Naive thymus-derived CD4-positive, alpha-beta T cell (primary cell): Measurements from ENCODE around the gene RAD51B. TPM values are rescaled to one million over a fixed set of nuclear protein-coding genes. Genes with fewer than 3 reads are reported as not detected.
"Not testable (repeated sequence)": the region's sequence is repeated elsewhere in the genome, so short reads cannot be mapped to it uniquely, and the experiment has no call there.

ENCODE experiments used
- ATAC-seq: fragments of 150-1000 bp; cut with Tn5 transposase; 2 replicates; pipeline ENCODE4 v1.10.0; 2021; ENCODE audit warnings: mild to moderate bottlenecking, moderate library complexity
- CTCF ChIA-PET: fragments of 350-600 bp; sonication (Branson Sonifier 250); formaldehyde crosslinking; loops from one replicate; lab custom pipeline; 2021; ENCODE audit warnings: antibody characterized with exemption; lab: Charles Lee
- POLR2A ChIA-PET: fragments of 350-600 bp; sonication (Branson Sonifier 250); formaldehyde crosslinking; loops from one replicate; lab custom pipeline; 2021; ENCODE audit warnings: antibody characterized with exemption, inconsistent platforms; lab: Charles Lee
- DNase-seq, 9 donors: peaks; one replicate each; pipeline versions ENCODE4 v3.0.0 to v3.0.0-alpha.2; 2020 to 2022; ENCODE audit warnings: mixed read lengths in 1 of 9
- H3K27ac ChIP-seq: one replicate; pipeline ENCODE4 v1.7.0; 2013; ENCODE audit warnings: mild to moderate bottlenecking, low read depth, low read length, moderate library complexity
- H3K27me3 ChIP-seq, 2 donors: one replicate each; pipeline ENCODE4 v1.7.0; 2013; ENCODE audit warnings: low read length in 2 of 2, mild to moderate bottlenecking in 2 of 2, moderate library complexity in 2 of 2; ENCODE audit not compliant: control insufficient read depth in 2 of 2, insufficient read depth in 2 of 2
- H3K36me3 ChIP-seq, 3 experiments: 1 replicate in 2 of 3; 2 replicates in 1 of 3; pipeline ENCODE4 v1.7.0; 2013; ENCODE audit warnings: low read length in 3 of 3, mild to moderate bottlenecking in 3 of 3, moderate library complexity in 1 of 3; ENCODE audit not compliant: insufficient read depth in 3 of 3, control insufficient read depth in 2 of 3
- H3K4me1 ChIP-seq, 2 donors: one replicate each; pipeline ENCODE4 v1.7.0; 2013; ENCODE audit warnings: low read length in 2 of 2, mild to moderate bottlenecking in 2 of 2, moderate library complexity in 1 of 2; ENCODE audit not compliant: control insufficient read depth in 2 of 2, insufficient read depth in 2 of 2
- H3K4me3 ChIP-seq: 2 replicates; pipeline ENCODE4 v1.7.0; 2013; ENCODE audit warnings: mild to moderate bottlenecking, low read length
- H3K9me3 ChIP-seq, 3 experiments: 1 replicate in 2 of 3; 2 replicates in 1 of 3; pipeline ENCODE4 v1.7.0; 2013; ENCODE audit warnings: low read length in 3 of 3; ENCODE audit not compliant: control insufficient read depth in 2 of 3
- H3K27ac Mint-ChIP-seq, 9 donors: one replicate each; pipeline ENCODE4 v1.8.0; 2020 to 2022; ENCODE audit warnings: mixed read lengths in 9 of 9, mild to moderate bottlenecking in 8 of 9, moderate library complexity in 5 of 9, inconsistent platforms in 2 of 9
- H3K27me3 Mint-ChIP-seq, 5 donors: one replicate each; pipeline ENCODE4 v1.8.0; 2021 to 2022; ENCODE audit warnings: mixed read lengths in 5 of 5, mild to moderate bottlenecking in 1 of 5
- H3K36me3 Mint-ChIP-seq, 5 donors: one replicate each; pipeline ENCODE4 v1.8.0; 2020 to 2022; ENCODE audit warnings: mixed read lengths in 5 of 5, mild to moderate bottlenecking in 3 of 5, inconsistent platforms in 1 of 5
- H3K4me1 Mint-ChIP-seq, 7 donors: one replicate each; pipeline ENCODE4 v1.8.0; 2020 to 2022; ENCODE audit warnings: mixed read lengths in 7 of 7, mild to moderate bottlenecking in 3 of 7, inconsistent platforms in 1 of 7
- H3K4me3 Mint-ChIP-seq, 10 donors: one replicate each; pipeline ENCODE4 v1.8.0; 2020 to 2022; ENCODE audit warnings: mild to moderate bottlenecking in 10 of 10, mixed read lengths in 10 of 10, moderate library complexity in 6 of 10, inconsistent platforms in 2 of 10
- H3K9me3 Mint-ChIP-seq, 11 donors: one replicate each; pipeline ENCODE4 v1.8.0; 2020 to 2022; ENCODE audit warnings: mixed read lengths in 11 of 11, mild to moderate bottlenecking in 4 of 11, inconsistent platforms in 1 of 11, moderate library complexity in 1 of 11
- intact Hi-C, 2 donors: fragments of 100-400 bp; cut with micrococcal nuclease; formaldehyde crosslinking; loops; one replicate each; pipeline ENCODE4 v1.15.1; 2023
- polyA plus RNA-seq, 2 donors: library from polyadenylated mRNA; unstranded; fragments of 300-500 nt; fragmentation: Illumina TruSeq; gene quantifications; one replicate each; pipeline ENCODE4 v1.2.3, GENCODE V29; 2021
- total RNA-seq, 6 experiments: library from RNA in 5 of 6; stranded (reverse) in 5 of 6; gene quantifications; 1 replicate in 5 of 6; 2 replicates in 1 of 6; pipeline ENCODE4 v1.2.3 and lab custom pipeline; 2021 to 2026

RAD51B gene
- total and polyA plus RNA-seq, 7 experiments from 2014 or later, result 15.0 to 42.2 (median 28.8) TPM

DNA sequence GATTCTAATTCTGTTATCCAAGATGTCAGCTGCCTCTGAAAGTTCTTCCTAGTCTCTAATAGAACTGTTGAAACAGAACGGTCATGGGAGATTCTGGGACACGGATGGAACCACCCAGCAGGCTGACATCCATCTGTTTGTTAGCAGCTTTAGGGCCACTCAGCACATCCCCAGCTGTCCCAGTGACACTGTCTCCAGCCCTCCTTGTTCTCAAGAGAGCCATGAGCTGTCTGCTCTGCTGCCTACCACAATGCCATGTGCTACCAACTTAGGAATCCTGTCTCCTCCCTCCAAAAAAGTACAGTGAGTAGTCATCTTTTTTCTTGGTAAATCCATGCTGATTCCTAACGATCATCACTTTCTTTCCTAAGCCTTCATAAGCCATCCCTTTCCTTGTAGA is 842.8 kb downstream of the RAD51B start:
- H3K4me3 Mint-ChIP-seq, result no peak overlapping the region
- DNase-seq, result peak in 1 of 9 donors; percentile 9

GRCh38 chr14:68662826-68663225 is 843.2 kb downstream of the RAD51B start:
- peak in 1 of 9 donors; percentile 17 for DNase-seq
- H3K9me3 Mint-ChIP-seq, H3K27me3 Mint-ChIP-seq, POLR2A ChIA-PET, H3K9me3 ChIP-seq, H3K27ac ChIP-seq, H3K36me3 Mint-ChIP-seq, H3K36me3 ChIP-seq, H3K27me3 ChIP-seq, ATAC-seq: not testable (repeated sequence)
- H3K4me3 Mint-ChIP-seq, result peak overlapping the region in 1 of 10 donors; percentile 82
- Histone ChIP-seq H3K4me1 (peaks cover 0 to 24% of the 10 kb centered on the region in 2 donors), H3K4me3 (peak overlapping the region; percentile 25)
- peak overlapping the region in 3 of 9 donors; percentile 62 to 79 (median 71) for H3K27ac Mint-ChIP-seq
- intact Hi-C loops, result loop anchor here in 1 of 2 donors (5.0 kb wide), 1 partner anchor 124 kb away; no protein-coding TSS in a partner anchor
- CTCF ChIA-PET, result interaction anchor here (1.0 kb wide), 1 partner anchor 154 kb away, joined by 3 read pairs; no protein-coding TSS in a partner anchor
- H3K4me1 Mint-ChIP-seq, result peaks cover 18 to 53% (median 27%) of the 10 kb centered on the region in 7 donors

More for the DNA sequence above, 842.8 kb downstream of the RAD51B start:
- H3K9me3 Mint-ChIP-seq, result peaks cover 0 to 6% (median 0%) of the 10 kb centered on the region in 11 donors
- H3K36me3 Mint-ChIP-seq, result peaks cover 0 to 6% (median 0%) of the 10 kb centered on the region in 5 donors
- intact Hi-C loops, result loop anchor here in 1 of 2 donors (5.0 kb wide), 1 partner anchor 125 kb away; no protein-coding TSS in a partner anchor
- CTCF ChIA-PET, result interaction anchor here (1.0 kb wide), 1 partner anchor 154 kb away, joined by 3 read pairs; no protein-coding TSS in a partner anchor
- ATAC-seq, result no peak
- H3K27me3 ChIP-seq, result no peaks in the 10 kb centered on the region
- no peak overlapping the region for H3K27ac ChIP-seq
- H3K4me1 Mint-ChIP-seq, result peaks cover 18 to 50% (median 27%) of the 10 kb centered on the region in 7 donors
- no peaks in the 10 kb centered on the region for H3K9me3 ChIP-seq
- H3K27me3 Mint-ChIP-seq, result peaks cover 0 to 4% (median 0%) of the 10 kb centered on the region in 5 donors
- H3K36me3 ChIP-seq, result no peaks in the 10 kb centered on the region
- POLR2A ChIA-PET, result no interaction called here
- H3K4me1 ChIP-seq, result peaks cover 0 to 24% of the 10 kb centered on the region in 2 donors
- no peak overlapping the region for H3K4me3 ChIP-seq
- H3K27ac Mint-ChIP-seq, result no peak overlapping the region

DNA sequence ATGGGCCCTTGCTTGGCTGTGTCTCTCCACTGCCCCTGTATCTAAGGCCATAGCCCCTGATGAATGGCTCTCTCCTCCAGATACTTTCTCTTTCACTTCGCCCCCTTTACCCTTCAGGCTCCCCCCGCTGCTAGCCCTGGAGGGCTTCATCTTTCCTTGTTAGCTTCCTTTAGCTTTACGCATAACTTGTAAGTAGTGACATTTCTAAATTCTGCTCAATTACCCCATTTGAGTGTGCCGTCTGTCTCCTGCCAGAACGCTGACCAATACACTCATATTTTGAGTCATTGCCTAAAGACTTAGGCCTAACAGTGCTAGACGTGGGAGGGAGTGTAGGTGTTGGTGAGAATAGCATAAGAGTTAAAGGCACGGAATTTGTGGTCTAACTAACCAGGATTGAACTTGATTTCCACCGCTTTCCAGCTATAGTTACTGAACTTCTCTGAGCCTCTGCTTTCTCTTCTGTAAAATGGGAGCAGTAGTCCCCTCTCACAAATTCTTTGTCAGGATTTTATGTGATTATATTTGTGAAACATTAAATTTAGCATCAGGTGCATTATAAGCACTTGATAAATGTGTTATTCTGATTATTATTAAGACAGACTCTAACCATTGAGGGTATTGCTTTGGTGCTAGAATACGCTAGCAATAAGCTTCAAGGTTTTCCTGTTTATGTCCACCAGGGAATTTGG is 844.0 kb downstream of the RAD51B start:
- CTCF ChIA-PET, result interaction anchor here (1.0 kb wide), 1 partner anchor 153 kb away, joined by 3 read pairs; no protein-coding TSS in a partner anchor
- Mint-ChIP-seq H3K9me3 (peaks cover 0 to 6% (median 0%) of the 10 kb centered on the region in 11 donors), H3K36me3 (peaks cover 0 to 6% (median 0%) of the 10 kb centered on the region in 5 donors), H3K27me3 (peaks cover 0 to 4% (median 0%) of the 10 kb centered on the region in 5 donors), H3K27ac (peak overlapping the region in 5 of 9 donors; percentile 8 to 79 (median 62)), H3K4me3 (peak overlapping the region in 9 of 10 donors; percentile 21 to 82 (median 30)), H3K4me1 (peaks cover 18 to 53% (median 27%) of the 10 kb centered on the region in 7 donors)
- intact Hi-C loops, result loop anchor here in 1 of 2 donors (5.0 kb wide), 1 partner anchor 124 kb away; no protein-coding TSS in a partner anchor
- POLR2A ChIA-PET, result interaction anchor here (0.7 to 1.6 kb wide), 2 partner anchors 26 to 410 kb away, joined by 4 to 8 read pairs; no protein-coding TSS in a partner anchor
- peak overlapping the region; percentile 25 for H3K4me3 ChIP-seq
- ATAC-seq (peak; percentile 34), DNase-seq (peak in 1 of 9 donors; percentile 63)
- H3K27ac ChIP-seq, result no peak overlapping the region
- peaks cover 0 to 24% of the 10 kb centered on the region in 2 donors for H3K4me1 ChIP-seq
- H3K9me3 ChIP-seq, result no peaks in the 10 kb centered on the region
- H3K36me3 ChIP-seq, result no peaks in the 10 kb centered on the region
- no peaks in the 10 kb centered on the region for H3K27me3 ChIP-seq

DNA sequence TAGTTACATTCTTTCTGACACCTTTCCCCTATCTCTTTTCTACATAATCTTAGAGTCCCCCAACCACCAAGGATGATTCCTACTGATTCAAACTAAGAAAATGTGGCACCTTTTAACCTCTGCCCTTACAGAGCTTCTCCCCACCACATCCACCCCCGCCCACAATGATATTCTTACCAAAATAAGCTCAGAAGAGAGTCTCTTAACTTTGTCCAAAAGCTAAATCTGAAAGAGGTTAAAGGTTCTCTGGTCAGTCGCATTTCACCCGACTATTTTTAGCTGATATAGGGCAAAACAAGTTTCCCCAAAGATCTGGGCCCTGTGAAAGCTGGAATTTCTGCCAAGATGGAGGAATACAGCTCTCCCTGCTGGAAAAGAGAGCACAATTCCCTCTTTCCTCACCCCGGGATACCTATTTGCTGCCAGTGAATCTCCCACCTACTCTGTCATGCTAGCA is 844.7 kb downstream of the RAD51B start:
- H3K27ac Mint-ChIP-seq, result peak overlapping the region in 3 of 9 donors; percentile 28 to 58 (median 34)
- ChIA-PET CTCF (no interaction called here), POLR2A (interaction anchor here (0.7 to 1.6 kb wide), 2 partner anchors 26 to 411 kb away, joined by 4 to 8 read pairs; no protein-coding TSS in a partner anchor)
- no peaks in the 10 kb centered on the region for H3K9me3 ChIP-seq
- H3K27me3 ChIP-seq, result no peaks in the 10 kb centered on the region
- intact Hi-C loops, result loop anchor here in 1 of 2 donors (5.0 kb wide), 1 partner anchor 123 kb away; no protein-coding TSS in a partner anchor
- peaks cover 0 to 24% of the 10 kb centered on the region in 2 donors for H3K4me1 ChIP-seq
- H3K4me3 ChIP-seq, result no peak overlapping the region
- H3K27ac ChIP-seq, result no peak overlapping the region
- ATAC-seq, result no peak
- H3K27me3 Mint-ChIP-seq, result peaks cover 0 to 4% (median 0%) of the 10 kb centered on the region in 5 donors
- H3K4me3 Mint-ChIP-seq, result peak overlapping the region in 1 of 10 donors; percentile 31
- no peaks in the 10 kb centered on the region for H3K36me3 ChIP-seq
- H3K36me3 Mint-ChIP-seq, result peaks cover 0 to 6% (median 0%) of the 10 kb centered on the region in 5 donors
- peaks cover 0 to 6% (median 0%) of the 10 kb centered on the region in 11 donors for H3K9me3 Mint-ChIP-seq
- no peak for DNase-seq
- peaks cover 18 to 53% (median 27%) of the 10 kb centered on the region in 7 donors for H3K4me1 Mint-ChIP-seq

GRCh38 chr14:68665131-68665530 is 845.6 kb downstream of the RAD51B start:
- Mint-ChIP-seq H3K9me3 (peaks cover 0 to 6% (median 0%) of the 10 kb centered on the region in 11 donors), H3K27me3 (peaks cover 0 to 4% (median 0%) of the 10 kb centered on the region in 5 donors)

DNA sequence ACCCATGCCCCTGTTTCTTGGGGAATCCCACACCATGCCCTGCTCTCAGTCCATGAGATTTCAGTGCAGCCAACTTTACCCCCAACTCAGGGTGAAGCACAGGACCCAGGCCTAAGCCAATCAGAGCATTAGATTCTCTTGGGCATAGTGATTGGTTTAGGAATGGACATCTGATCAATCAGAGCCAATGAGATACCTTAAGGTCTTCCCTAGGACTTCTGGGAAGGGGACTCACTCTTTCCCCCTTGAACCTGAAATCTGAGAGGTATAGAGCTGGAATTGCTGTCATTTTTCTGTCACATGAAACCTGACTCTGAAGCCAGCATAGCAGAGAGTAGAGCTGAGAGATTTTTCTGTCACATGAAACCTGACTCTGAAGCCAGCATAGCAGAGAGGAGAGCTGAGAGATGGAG is 846.2 kb downstream of the RAD51B start:
- H3K4me3 Mint-ChIP-seq, result peak overlapping the region in 1 of 10 donors; percentile 1
- Histone ChIP-seq H3K27me3 (no peaks in the 10 kb centered on the region), H3K27ac (no peak overlapping the region), H3K4me1 (peaks cover 0 to 24% of the 10 kb centered on the region in 2 donors), H3K36me3 (no peaks in the 10 kb centered on the region), H3K4me3 (no peak overlapping the region), H3K9me3 (no peaks in the 10 kb centered on the region)
- peaks cover 22 to 53% (median 27%) of the 10 kb centered on the region in 7 donors for H3K4me1 Mint-ChIP-seq
- intact Hi-C loops, result no loop called here
- peaks cover 0 to 7% (median 0%) of the 10 kb centered on the region in 11 donors for H3K9me3 Mint-ChIP-seq
- no peak for DNase-seq
- CTCF ChIA-PET, result interaction anchor here (0.7 kb wide), 1 partner anchor 9 kb away, joined by 3 read pairs; no protein-coding TSS in a partner anchor
- POLR2A ChIA-PET, result interaction anchor here (1.0 kb wide), 1 partner anchor 382 kb away, joined by 3 read pairs; no protein-coding TSS in a partner anchor
- peaks cover 0 to 2% (median 0%) of the 10 kb centered on the region in 5 donors for H3K27me3 Mint-ChIP-seq
- H3K36me3 Mint-ChIP-seq, result peaks cover 0 to 6% (median 0%) of the 10 kb centered on the region in 5 donors
- no peak for ATAC-seq
- H3K27ac Mint-ChIP-seq, result peak overlapping the region in 2 of 9 donors; percentile 1 to 78

More at GRCh38 chr14:68665131-68665530, 845.6 kb downstream of the RAD51B start:
- ChIA-PET POLR2A (interaction anchor here (1.0 kb wide), 1 partner anchor 382 kb away, joined by 3 read pairs; no protein-coding TSS in a partner anchor), CTCF (no interaction called here)
- no peak for DNase-seq
- intact Hi-C loops, result no loop called here
- peaks cover 20 to 53% (median 27%) of the 10 kb centered on the region in 7 donors for H3K4me1 Mint-ChIP-seq
- peaks cover 0 to 6% (median 0%) of the 10 kb centered on the region in 5 donors for H3K36me3 Mint-ChIP-seq
- Histone ChIP-seq H3K9me3 (no peaks in the 10 kb centered on the region), H3K27ac (no peak overlapping the region), H3K4me1 (peaks cover 0 to 24% of the 10 kb centered on the region in 2 donors), H3K27me3 (no peaks in the 10 kb centered on the region), H3K36me3 (no peaks in the 10 kb centered on the region), H3K4me3 (no peak overlapping the region)
- H3K27ac Mint-ChIP-seq, result peak overlapping the region in 1 of 9 donors; percentile 34
- ATAC-seq, result no peak
- no peak overlapping the region for H3K4me3 Mint-ChIP-seq
